IMR-90 (cell line): Measurements from ENCODE around the gene DDX6. TPM values are rescaled to one million over a fixed set of nuclear protein-coding genes. Genes with fewer than 3 reads are reported as not detected.
"Not testable (repeated sequence)": the region's sequence is repeated elsewhere in the genome, so short reads cannot be mapped to it uniquely, and the experiment has no call there.

Experiments used
- ATAC-seq: fragments of 200-7000 bp; cut with Tn5 transposase; 2 replicates; pipeline ENCODE4 v1.9.1; 2020; ENCODE audit warnings: low read depth, mild to moderate bottlenecking, moderate library complexity
- BruUV-seq: library from RNA; stranded (reverse); fragments of 400-500 nt; replicated peaks from 2 replicates; lab custom pipeline; 2021; lab: Mats Ljungman, UMichigan
- CTCF ChIA-PET: fragments of 300-600 bp; formaldehyde crosslinking; extraction: SDS; loops from one replicate; lab custom pipeline; 2021; ENCODE audit warnings: antibody characterized with exemption; lab: Yijun Ruan, JAX
- POLR2A ChIA-PET: fragments of 300-600 bp; sonication (Branson Sonifier 250); formaldehyde crosslinking; loops from one replicate; lab custom pipeline; 2022; ENCODE audit warnings: antibody characterized with exemption; ENCODE audit not compliant: unreplicated experiment; lab: Charles Lee
- DNase-seq: peaks from one replicate; pipeline ENCODE4 v3.0.0; 2013
- H2AFZ ChIP-seq: replicated peaks from 2 replicates; pipeline ENCODE3; 2013; ENCODE audit warnings: low read length, mild to moderate bottlenecking; ENCODE audit not compliant: poor library complexity
- H2AK5ac ChIP-seq: 2 replicates; pipeline ENCODE4 v1.6.1; 2013; ENCODE audit warnings: low read depth, low read length, inconsistent platforms
- H2AK9ac ChIP-seq: replicated peaks from 2 replicates; pipeline ENCODE3; 2013; ENCODE audit warnings: mild to moderate bottlenecking, low read depth, low read length, moderate library complexity; ENCODE audit not compliant: poor library complexity
- H2BK120ac ChIP-seq: 2 replicates; pipeline ENCODE4 v1.6.1; 2013; ENCODE audit warnings: low read depth, low read length, inconsistent platforms
- H2BK15ac ChIP-seq: 3 replicates; pipeline ENCODE4 v1.6.1; 2013; ENCODE audit warnings: low read depth, low read length, inconsistent platforms
- H2BK20ac ChIP-seq: 2 replicates; pipeline ENCODE4 v1.6.1; 2013; ENCODE audit warnings: low read depth, mild to moderate bottlenecking, inconsistent platforms, low read length, moderate library complexity
- H2BK5ac ChIP-seq: 2 replicates; pipeline ENCODE4 v1.6.1; 2013; ENCODE audit warnings: mild to moderate bottlenecking, low read depth, low read length, inconsistent platforms; ENCODE audit not compliant: poor library complexity, severe bottlenecking
- H3K14ac ChIP-seq: replicated peaks from 2 replicates; pipeline ENCODE4 v1.6.1; 2013; ENCODE audit warnings: low read depth, low read length, inconsistent platforms
- H3K18ac ChIP-seq: 2 replicates; pipeline ENCODE4 v1.6.1; 2013; ENCODE audit warnings: low read depth, low read length, control low read depth
- H3K23ac ChIP-seq: 2 replicates; pipeline ENCODE4 v1.6.1; 2013; ENCODE audit warnings: low read depth, low read length, inconsistent platforms
- H3K27ac ChIP-seq: 2 replicates; pipeline ENCODE4 v1.5.1; 2013; ENCODE audit warnings: mild to moderate bottlenecking, control low read depth, low read length; ENCODE audit not compliant: insufficient read depth
- H3K27me3 ChIP-seq: 2 replicates; pipeline ENCODE4 v1.6.1; 2013; ENCODE audit warnings: low read length; ENCODE audit not compliant: control insufficient read depth, insufficient read depth
- H3K36me3 ChIP-seq: 2 replicates; pipeline ENCODE4 v1.6.1; 2013; ENCODE audit warnings: low read length, mixed read lengths; ENCODE audit not compliant: control insufficient read depth, insufficient read depth
- H3K4ac ChIP-seq: 2 replicates; pipeline ENCODE4 v1.6.1; 2013; ENCODE audit warnings: low read depth, low read length, inconsistent platforms
- H3K4me1 ChIP-seq: 2 replicates; pipeline ENCODE4 v1.6.1; 2013; ENCODE audit warnings: low read length, mixed read lengths; ENCODE audit not compliant: control insufficient read depth, insufficient read depth
- H3K4me2 ChIP-seq: 2 replicates; pipeline ENCODE4 v1.6.1; 2013; ENCODE audit warnings: low read depth, mild to moderate bottlenecking, control low read depth, low read length, moderate library complexity
- H3K4me3 ChIP-seq: 2 replicates; pipeline ENCODE4 v1.5.1; 2013; ENCODE audit warnings: low read depth, mild to moderate bottlenecking, control low read depth, low read length, moderate library complexity; ENCODE audit not compliant: insufficient read depth
- H3K56ac ChIP-seq: 2 replicates; pipeline ENCODE4 v1.6.1; 2013; ENCODE audit warnings: low read length, inconsistent platforms; ENCODE audit not compliant: insufficient read depth; ENCODE audit errors: extremely low read depth
- H3K79me1 ChIP-seq, 2 experiments: 2 replicates each; pipeline ENCODE4 v1.6.1; 2013; ENCODE audit warnings: low read length in 2 of 2, inconsistent platforms in 1 of 2, low read depth in 1 of 2
- H3K9ac ChIP-seq: 2 replicates; pipeline ENCODE4 v1.6.1; 2013; ENCODE audit warnings: low read depth, low read length, control low read depth
- H3K9me1 ChIP-seq: 2 replicates; pipeline ENCODE4 v1.6.1; 2013; ENCODE audit warnings: low read length, inconsistent platforms; ENCODE audit not compliant: insufficient read depth
- H3K9me3 ChIP-seq: 2 replicates; pipeline ENCODE4 v1.6.1; 2013; ENCODE audit warnings: low read length; ENCODE audit not compliant: control insufficient read depth, insufficient read depth
- H4K20me1 ChIP-seq: 2 replicates; pipeline ENCODE4 v1.6.1; 2013; ENCODE audit warnings: low read length, inconsistent platforms; ENCODE audit not compliant: insufficient read depth
- H4K5ac ChIP-seq: 2 replicates; pipeline ENCODE4 v1.6.1; 2013; ENCODE audit warnings: mild to moderate bottlenecking, low read depth, low read length, control low read depth
- H4K8ac ChIP-seq, 2 experiments: 2 replicates each; pipeline ENCODE4 v1.6.1; 2013; ENCODE audit warnings: low read depth in 2 of 2, low read length in 2 of 2, control low read depth in 1 of 2, inconsistent platforms in 1 of 2
- H4K91ac ChIP-seq: 2 replicates; pipeline ENCODE4 v1.6.1; 2013; ENCODE audit warnings: low read depth, low read length, inconsistent platforms; ENCODE audit not compliant: insufficient read depth
- WGBS, 2 experiments: methylation state at CpG; one replicate each; pipeline versions ENCODE4 v1.1.5 to v1.1.7; 2013; ENCODE audit warnings: missing lambda C conversion rate in 2 of 2; ENCODE audit not compliant: insufficient read length in 1 of 2; ENCODE audit errors: extremely low coverage in 2 of 2; 5-methylcytosine and 5-hydroxymethylcytosine counted together
- dilution Hi-C: fragments of 300-500 bp; cut with HindIII; formaldehyde crosslinking; loops from one replicate; pipeline ENCODE4 v1.14.3; 2018; ENCODE audit warnings: low sequenced_read_pairs; ENCODE audit not compliant: unreplicated experiment
- in situ Hi-C: fragments of 300-500 bp; cut with MboI; formaldehyde crosslinking; loops from 3 replicates; pipeline ENCODE4 v1.14.3; 2019; ENCODE audit warnings: low sequenced_read_pairs, inconsistent platforms, mixed read lengths
- intact Hi-C: fragments of 100-400 bp; cut with micrococcal nuclease; formaldehyde crosslinking; loops from 2 replicates; pipeline ENCODE4 v1.10.0; 2022
- polyA plus RNA-seq, 3 experiments: library from polyadenylated mRNA; depleted of rRNA; stranded (reverse); fragments of >200 nt; gene quantifications; 2 replicates each; pipeline ENCODE4 v1.2.3, GENCODE V29; 2012; ENCODE audit warnings: low replicate concordance in 1 of 3
- total RNA-seq: library from RNA; depleted of rRNA; stranded (reverse); fragments of >200 nt; gene quantifications from 2 replicates; pipeline ENCODE4 v1.2.3, GENCODE V29; 2012

Gene DDX6
- total and polyA plus RNA-seq, 2 of the 4 experiments (the other 2 are of a cell fraction), result 19.2 to 197 TPM

- H2BK5ac ChIP-seq, DNase-seq, ATAC-seq, H3K36me3 ChIP-seq, H3K27me3 ChIP-seq, dilution Hi-C loops, H4K5ac ChIP-seq, H3K14ac ChIP-seq, H2BK15ac ChIP-seq, H2AK9ac ChIP-seq, in situ Hi-C loops, H2AK5ac ChIP-seq, intact Hi-C loops, H3K9me1 ChIP-seq, H2BK120ac ChIP-seq, H4K91ac ChIP-seq, H4K8ac ChIP-seq, H3K27ac ChIP-seq, CTCF ChIA-PET, H4K20me1 ChIP-seq, H3K9me3 ChIP-seq, H2BK20ac ChIP-seq, H3K79me1 ChIP-seq, H3K4me3 ChIP-seq, H3K4me2 ChIP-seq, H3K9ac ChIP-seq, H3K56ac ChIP-seq, BruUV-seq, POLR2A ChIA-PET, H3K18ac ChIP-seq, H3K23ac ChIP-seq, H3K4ac ChIP-seq, H3K4me1 ChIP-seq, H2AFZ ChIP-seq: not testable (repeated sequence)
- no CpG with 5 or more reads among the region's 9 CpGs for WGBS, 2 experiments
Measured at GRCh38 chr11:118720740-118721139, 70.2 kb downstream of the DDX6 start.

DNA sequence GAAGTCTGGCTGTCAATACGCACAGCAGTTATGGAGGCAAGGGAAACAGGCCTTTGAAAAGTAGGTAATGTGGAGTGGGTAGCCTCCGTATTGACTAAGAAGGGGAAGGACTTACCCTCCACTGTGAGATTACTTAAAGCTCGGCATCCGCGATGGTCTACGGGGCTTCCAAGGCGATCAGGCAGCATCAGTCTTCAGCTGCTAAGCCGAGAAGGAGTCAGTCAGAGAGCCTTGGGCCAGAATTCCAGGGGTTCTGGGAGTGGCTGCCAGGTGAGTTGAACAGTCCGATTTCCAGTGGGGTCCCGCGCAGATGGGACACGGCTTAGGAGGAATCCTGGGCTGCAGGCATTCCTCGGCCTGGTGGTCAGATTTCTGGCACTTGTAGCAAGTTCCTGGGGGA is 70.9 kb downstream of the DDX6 start:
- H3K27ac ChIP-seq, H3K4ac ChIP-seq, H3K14ac ChIP-seq, H3K27me3 ChIP-seq, in situ Hi-C loops, BruUV-seq, H3K4me2 ChIP-seq, POLR2A ChIA-PET, H2BK20ac ChIP-seq, H3K9me1 ChIP-seq, H3K18ac ChIP-seq, H2AK9ac ChIP-seq, H2BK5ac ChIP-seq, H4K91ac ChIP-seq, H3K4me1 ChIP-seq, intact Hi-C loops, H2BK15ac ChIP-seq, H2BK120ac ChIP-seq, H4K8ac ChIP-seq, H2AFZ ChIP-seq, H4K20me1 ChIP-seq, H2AK5ac ChIP-seq, H3K9me3 ChIP-seq, H4K5ac ChIP-seq, H3K56ac ChIP-seq, dilution Hi-C loops, H3K36me3 ChIP-seq, CTCF ChIA-PET, H3K79me1 ChIP-seq, H3K4me3 ChIP-seq, DNase-seq, H3K23ac ChIP-seq, ATAC-seq, H3K9ac ChIP-seq: not testable (repeated sequence)
- WGBS, 2 experiments, result no CpG with 5 or more reads among the region's 13 CpGs
